ENCODE measurements around the gene VPS37B.

Gene VPS37B

GRCh38 chr12:122823429-122823828 lies 72.5 kb downstream of the VPS37B start:
- H3K27me3 ChIP-seq (replicated peaks; ENCODE audit: control insufficient read depth, insufficient read depth, low read length), result no peaks in the 10 kb centered on the region
- no peak overlapping the region for H3K9ac ChIP-seq (ENCODE audit: low read length)
- H3K36me3 ChIP-seq (ENCODE audit: control insufficient read depth, insufficient read depth, low read length, severe bottlenecking), result no peaks in the 10 kb centered on the region
- peaks cover 6% of the 10 kb centered on the region for H3K4me1 ChIP-seq (ENCODE audit: control insufficient read depth, insufficient read depth, low read length)
- no peaks in the 10 kb centered on the region for H3K9me3 ChIP-seq (ENCODE audit: control insufficient read depth, low read length)
- H3K4me3 ChIP-seq (ENCODE audit: low read length), result no peak overlapping the region
- DNase-seq (ENCODE audit: low read depth), result no peak

GRCh38 chr12:122820838-122821271 lies 75.1 kb downstream of the VPS37B start:
- H3K9me3 ChIP-seq (ENCODE audit: control insufficient read depth, low read length), result no peaks in the 10 kb centered on the region
- H3K27me3 ChIP-seq (replicated peaks; ENCODE audit: control insufficient read depth, insufficient read depth, low read length), result no peaks in the 10 kb centered on the region
- H3K36me3 ChIP-seq (ENCODE audit: control insufficient read depth, insufficient read depth, low read length, severe bottlenecking), result no peaks in the 10 kb centered on the region
- H3K4me1 ChIP-seq (ENCODE audit: control insufficient read depth, insufficient read depth, low read length), result no peaks in the 10 kb centered on the region
- H3K4me3 ChIP-seq (ENCODE audit: low read length), result no peak overlapping the region
- H3K9ac ChIP-seq (ENCODE audit: low read length), result no peak overlapping the region
- DNase-seq (ENCODE audit: low read depth), result no peak

- H3K36me3 ChIP-seq (ENCODE audit: control insufficient read depth, insufficient read depth, low read length, severe bottlenecking), result no peaks in the 10 kb centered on the region
- no peak overlapping the region for H3K9ac ChIP-seq (ENCODE audit: low read length)
- DNase-seq (ENCODE audit: low read depth), result no peak
- H3K9me3 ChIP-seq (ENCODE audit: control insufficient read depth, low read length), result no peaks in the 10 kb centered on the region
- no peak overlapping the region for H3K4me3 ChIP-seq (ENCODE audit: low read length)
- H3K4me1 ChIP-seq (ENCODE audit: control insufficient read depth, insufficient read depth, low read length), result no peaks in the 10 kb centered on the region
- no peaks in the 10 kb centered on the region for H3K27me3 ChIP-seq (replicated peaks; ENCODE audit: control insufficient read depth, insufficient read depth, low read length)
These were observed 75.8 kb downstream of the VPS37B start for GRCh38 chr12:122820138-122820537.

- Histone ChIP-seq H3K27me3 (replicated peaks; ENCODE audit: control insufficient read depth, insufficient read depth, low read length) (no peaks in the 10 kb centered on the region), H3K9me3 (ENCODE audit: control insufficient read depth, low read length) (no peaks in the 10 kb centered on the region), H3K4me1 (ENCODE audit: control insufficient read depth, insufficient read depth, low read length) (no peaks in the 10 kb centered on the region), H3K4me3 (ENCODE audit: low read length) (no peak overlapping the region), H3K36me3 (ENCODE audit: control insufficient read depth, insufficient read depth, low read length, severe bottlenecking) (no peaks in the 10 kb centered on the region), H3K9ac (ENCODE audit: low read length) (no peak overlapping the region)
- DNase-seq (ENCODE audit: low read depth), result no peak
These were observed 76.6 kb downstream of the VPS37B start for GRCh38 chr12:122819209-122819785.

Measured in adipocyte (in vitro differentiated cells).